Activated T-helper 1 cell treated with Interleukin-2 at 50 U/mL for 16 hours (primary cell): ENCODE data around the gene HEXIM1.

Experiments
- DNase-seq: peaks from one replicate; pipeline ENCODE4 v3.0.0-alpha.2; 2020; ENCODE audit warnings: low read depth

HEXIM1 gene

DNA sequence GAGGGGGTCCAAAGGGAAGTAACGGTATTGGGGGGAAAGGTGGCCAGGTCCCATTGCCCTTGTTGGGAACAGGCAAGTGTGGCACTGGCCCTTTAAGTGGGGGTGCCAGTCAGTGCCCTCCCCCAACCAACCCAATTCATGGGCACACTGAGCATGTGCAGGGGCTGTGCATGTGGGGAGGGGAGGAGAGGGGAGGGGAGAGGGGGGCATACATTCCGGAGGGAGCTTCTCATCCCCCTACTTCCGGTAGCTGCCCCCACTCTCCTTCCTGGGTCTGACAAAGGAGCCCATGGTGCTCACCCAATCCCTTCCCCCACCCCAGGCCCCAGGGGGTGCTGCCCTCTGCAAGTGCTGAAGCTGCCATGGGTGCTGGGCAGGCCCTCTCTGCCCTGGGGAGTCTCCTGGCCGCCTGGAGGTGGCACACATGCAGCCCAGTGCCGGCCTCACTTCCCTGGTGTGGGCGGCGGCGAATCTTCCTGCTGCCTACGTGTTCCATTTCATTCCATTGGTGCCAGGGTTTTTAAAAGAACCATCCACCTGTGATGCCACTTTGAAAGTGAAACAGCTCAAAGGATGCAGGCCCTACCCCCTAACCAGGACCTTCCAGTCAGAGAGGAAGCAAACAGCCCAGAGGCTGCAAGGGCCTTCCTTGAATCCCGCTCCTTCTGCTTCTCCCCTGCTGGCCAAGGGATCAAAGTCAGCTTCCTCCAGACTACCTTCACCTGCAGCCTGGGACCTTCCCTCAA is 24.4 kb downstream of the HEXIM1 start:
- DNase-seq = peak; percentile 22

GRCh38 chr17:45175759-45176115 is 27.5 kb downstream of the HEXIM1 start:
- no peak for DNase-seq

DNA sequence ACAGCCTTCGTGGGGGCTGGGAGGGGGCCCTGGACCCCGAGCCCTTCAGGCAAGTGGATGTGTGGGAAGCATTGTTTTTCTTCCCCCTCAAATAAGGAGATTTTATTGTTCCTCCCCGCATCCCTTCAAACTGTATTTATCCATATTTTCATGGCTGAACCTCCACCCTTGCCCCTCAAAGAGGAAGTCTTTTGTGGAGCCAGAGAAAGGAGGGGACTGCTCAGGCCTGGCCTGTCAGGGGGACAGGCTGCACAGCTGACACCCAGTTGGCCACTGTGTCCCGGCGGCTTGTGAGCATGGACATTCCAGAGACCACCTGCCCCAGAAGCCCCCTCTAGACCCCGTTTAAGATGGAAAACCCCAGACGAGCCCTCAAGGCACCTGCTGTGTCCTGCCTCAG is 29.3 kb downstream of the HEXIM1 start:
- DNase-seq = no peak

DNA sequence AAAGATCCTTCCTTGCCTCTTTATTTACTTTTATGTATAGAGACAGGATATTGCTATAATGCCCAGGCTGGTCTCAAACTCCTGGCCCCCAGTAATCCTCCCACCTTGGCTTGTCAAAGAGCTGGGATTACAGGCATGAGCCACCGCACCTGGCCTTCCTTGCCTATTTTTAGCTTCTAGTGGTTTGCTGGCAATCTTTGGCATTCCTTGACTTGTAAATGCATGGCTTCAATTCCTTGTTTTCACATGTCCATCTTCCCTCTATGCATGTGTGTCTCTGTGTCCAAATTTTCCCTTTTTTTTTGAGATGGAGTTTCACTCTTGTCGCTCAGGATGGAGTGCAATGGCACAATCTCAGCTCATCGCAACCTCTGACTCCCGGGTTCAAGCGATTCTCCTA is 35.9 kb downstream of the HEXIM1 start:
- no peak for DNase-seq

DNA sequence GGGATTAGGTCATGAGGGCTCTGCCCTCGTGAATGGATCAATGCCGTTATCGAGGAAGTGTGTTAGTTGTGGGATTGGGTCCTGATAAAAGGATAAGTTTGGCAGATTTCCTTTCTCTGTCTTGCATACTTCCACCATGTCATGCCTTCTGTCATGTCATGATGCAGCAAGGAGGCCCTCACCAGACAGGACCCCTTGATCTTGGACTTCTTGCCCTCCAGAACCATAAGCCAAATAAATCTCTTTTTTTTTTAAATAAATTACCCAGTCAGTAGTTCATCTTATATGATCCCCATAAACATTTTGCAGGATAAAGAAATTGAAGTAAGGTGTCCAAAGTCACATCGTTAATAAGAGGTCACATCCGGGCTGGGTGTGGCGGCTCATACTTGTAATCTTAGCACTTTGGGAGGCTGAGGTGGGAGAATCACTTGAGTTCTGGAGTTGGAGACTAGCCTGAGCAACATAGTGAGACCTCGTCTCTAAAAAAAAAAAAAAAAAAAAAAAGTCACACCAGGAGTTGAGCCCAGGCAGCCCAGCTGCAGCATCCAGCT is 38.6 kb downstream of the HEXIM1 start:
- no peak for DNase-seq

- no peak for DNase-seq
Measured at GRCh38 chr17:45189009-45189408, 40.7 kb downstream of the HEXIM1 start.

GRCh38 chr17:45190503-45191255 is 42.4 kb downstream of the HEXIM1 start:
- DNase-seq = no peak

- no peak for DNase-seq
Measured at GRCh38 chr17:45195424-45195823, 47.1 kb downstream of the HEXIM1 start.

DNA sequence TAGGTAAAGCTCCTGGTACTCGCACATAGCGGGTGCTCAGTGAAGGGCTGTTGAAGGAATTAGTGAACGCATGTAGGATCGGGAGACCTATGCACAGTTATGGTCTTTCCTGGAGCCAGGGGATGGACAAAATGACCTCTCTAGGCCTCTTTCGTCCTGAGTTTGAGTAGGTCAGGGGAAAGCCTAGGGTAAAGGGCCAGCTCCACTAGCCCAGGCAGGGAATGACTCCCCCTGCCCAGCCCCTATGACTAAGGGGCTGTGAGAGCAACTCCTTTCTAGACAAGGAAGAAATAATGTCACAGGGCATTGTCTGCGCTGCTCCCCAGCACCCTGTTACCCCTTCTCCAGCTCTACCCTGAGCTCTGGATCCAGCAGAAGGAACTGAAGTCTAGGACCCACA is 48.8 kb downstream of the HEXIM1 start:
- DNase-seq = no peak

- DNase-seq = peak; percentile 76
Measured at GRCh38 chr17:45197555-45198334, 49.5 kb downstream of the HEXIM1 start.

DNA sequence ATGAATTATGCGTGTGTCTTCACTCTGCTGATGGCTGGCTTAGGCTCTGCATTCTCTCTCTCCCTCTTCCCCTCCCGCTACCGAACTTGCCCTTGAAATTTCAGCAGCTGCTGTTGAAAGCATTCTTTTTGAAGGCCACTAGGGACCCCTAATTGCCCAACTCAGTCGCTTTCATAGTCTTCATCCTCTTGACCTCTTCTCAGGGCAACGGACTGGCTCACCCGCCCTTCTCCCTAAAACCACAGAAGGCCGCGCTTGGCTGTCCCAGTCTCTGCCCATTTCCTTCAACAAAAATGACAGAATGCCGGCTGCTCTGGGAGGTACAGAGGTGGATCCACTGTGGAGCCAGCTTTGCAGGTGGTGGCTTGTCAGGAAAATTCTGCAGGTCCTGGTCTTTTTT is 52.4 kb downstream of the HEXIM1 start:
- no peak for DNase-seq

DNA sequence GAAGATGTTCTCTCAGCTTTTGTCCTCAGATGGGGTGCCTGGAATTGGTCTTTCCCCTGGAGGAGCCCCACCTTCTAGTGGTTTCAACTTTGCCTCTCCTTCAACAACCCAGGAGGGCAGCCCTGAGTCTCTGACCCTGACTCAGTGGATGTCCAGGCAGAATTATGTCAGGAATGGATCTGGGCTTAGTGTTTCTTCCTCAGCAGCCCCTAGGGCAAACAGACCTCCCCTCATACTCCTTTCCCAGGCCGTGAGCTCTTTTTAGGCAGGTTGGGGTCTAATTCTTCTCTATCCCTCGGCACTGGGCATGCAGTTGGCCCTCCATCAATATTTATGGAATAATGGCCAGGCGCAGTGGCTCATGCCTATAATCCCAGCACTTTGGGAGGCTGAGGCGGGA is 53.2 kb downstream of the HEXIM1 start:
- no peak for DNase-seq
